ENCODE data around the gene HMGB2.

- TF ChIP-seq CTCF (IDR thresholded peaks at IDR 0.05) (peak in 1 of 6 experiments; percentile 10), POLR2A (IDR thresholded peaks at IDR 0.05) (no peak)
These were observed 17.2 kb downstream of the HMGB2 start for GRCh38 chr4:173317004-173317403.

Data from esophagus squamous epithelium (tissue), 4 donors.